Smooth muscle cell (in vitro differentiated cells): ENCODE results near the gene MRPL40. TPM values are rescaled to one million over a fixed set of nuclear protein-coding genes. Genes with fewer than 3 reads are reported as not detected.

Experiments
- DNase-seq: peaks from one replicate; lab custom pipeline; 2025; ENCODE audit not compliant: unreplicated experiment; lab: John Stamatoyannopoulos, UW
- H2AFZ ChIP-seq: fragments of 200-600 bp; sonication (generic); 2 replicates; pipeline ENCODE4 v1.6.0; 2016; ENCODE audit warnings: antibody characterized with exemption, low read depth, mild to moderate bottlenecking
- H3F3A ChIP-seq: fragments of 200-600 bp; sonication (generic); 2 replicates; pipeline ENCODE4 v1.6.0; 2017; ENCODE audit warnings: antibody characterized with exemption, low read depth
- H3K27ac ChIP-seq: fragments of 200-600 bp; sonication (generic); 2 replicates; pipeline ENCODE4 v1.5.1; 2016; ENCODE audit warnings: low read depth, mild to moderate bottlenecking
- H3K27me3 ChIP-seq: fragments of 200-600 bp; sonication (generic); 2 replicates; pipeline ENCODE4 v1.6.1; 2016; ENCODE audit warnings: low read depth, mild to moderate bottlenecking
- H3K36me3 ChIP-seq: fragments of 200-600 bp; sonication (generic); 2 replicates; pipeline ENCODE4 v1.5.1; 2016; ENCODE audit warnings: low read depth
- H3K4me1 ChIP-seq: fragments of 200-600 bp; sonication (generic); 2 replicates; pipeline ENCODE4 v1.5.1; 2016; ENCODE audit warnings: low read depth
- H3K4me2 ChIP-seq: fragments of 200-600 bp; sonication (generic); 2 replicates; pipeline ENCODE4 v1.6.0; 2016; ENCODE audit warnings: mild to moderate bottlenecking
- H3K4me3 ChIP-seq: fragments of 200-600 bp; sonication (generic); 2 replicates; pipeline ENCODE4 v1.5.1; 2016; ENCODE audit warnings: mild to moderate bottlenecking
- H3K79me2 ChIP-seq: fragments of 200-600 bp; sonication (generic); 2 replicates; pipeline ENCODE4 v1.6.0; 2016; ENCODE audit warnings: low read depth, mild to moderate bottlenecking
- H3K9ac ChIP-seq: fragments of 200-600 bp; sonication (generic); 2 replicates; pipeline ENCODE4 v1.6.0; 2016; ENCODE audit warnings: low read depth
- H3K9me3 ChIP-seq: fragments of 200-600 bp; sonication (generic); replicated peaks from 2 replicates; pipeline ENCODE4 v1.5.1; 2016; ENCODE audit warnings: low read depth
- H4K20me1 ChIP-seq: fragments of 200-600 bp; sonication (generic); 2 replicates; pipeline ENCODE4 v1.6.0; 2016; ENCODE audit warnings: low read depth
- WGBS: methylation state at CpG from one replicate; pipeline ENCODE4 v1.1.7; 2016; ENCODE audit warnings: low lambda C conversion rate; 5-methylcytosine and 5-hydroxymethylcytosine counted together
- polyA plus RNA-seq: library from polyadenylated mRNA; unstranded; fragments of >200 nt; fragmentation: Nextera tagmentation; extraction: Ambion mirVana; gene quantifications from 2 replicates; pipeline ENCODE4 v1.2.1, GENCODE V29; 2016
- total RNA-seq: library from RNA; depleted of rRNA; stranded (reverse); fragments of >200 nt; gene quantifications from 2 replicates; pipeline ENCODE4 v1.2.3, GENCODE V29; 2014
- TF ChIP-seq, protein P1 (sequence below): fragments of 200-600 bp; sonication (generic); IDR thresholded peaks from 2 replicates; pipeline ENCODE4 v1.5.1; 2017; ENCODE audit warnings: borderline replicate concordance, mild to moderate bottlenecking, antibody characterized with exemption; ENCODE audit not compliant: insufficient read depth, poor library complexity, severe bottlenecking

MRPL40 gene
- total and polyA plus RNA-seq, 2 experiments from 2014 or later: 30.4 to 54.8 TPM

DNA sequence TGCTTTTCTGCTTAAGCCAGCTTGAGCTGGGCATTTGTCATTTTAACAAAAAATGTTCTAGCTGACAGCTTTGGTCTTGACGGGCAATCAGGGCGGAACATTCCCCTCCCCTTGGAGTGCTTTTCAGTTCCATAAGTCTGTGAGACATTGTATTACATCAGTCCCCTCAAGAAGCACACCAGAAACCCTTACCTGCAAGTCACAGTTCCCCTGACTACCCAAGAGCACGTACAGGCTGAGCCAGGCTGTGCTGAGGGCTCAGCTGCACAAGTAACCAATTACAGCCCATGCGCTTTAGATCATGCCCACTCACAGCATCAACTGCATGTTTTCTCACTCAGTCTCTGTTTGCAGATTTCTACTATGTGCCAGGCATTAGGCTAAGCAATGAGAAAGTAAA is 19.9 kb upstream of the MRPL40 start:
- Histone ChIP-seq H3K27ac (no peak overlapping the region), H3K27me3 (no peaks in the 10 kb centered on the region), H3F3A (no peaks in the 10 kb centered on the region), H3K4me3 (no peak overlapping the region), H2AFZ (no peak overlapping the region), H3K36me3 (no peaks in the 10 kb centered on the region), H3K79me2 (peaks cover 54% of the 10 kb centered on the region), H4K20me1 (peaks cover 77% of the 10 kb centered on the region), H3K9ac (no peak overlapping the region), H3K4me1 (no peaks in the 10 kb centered on the region), H3K9me3 (no peaks in the 10 kb centered on the region), H3K4me2 (no peak overlapping the region)
- TF ChIP-seq, protein P1, sequence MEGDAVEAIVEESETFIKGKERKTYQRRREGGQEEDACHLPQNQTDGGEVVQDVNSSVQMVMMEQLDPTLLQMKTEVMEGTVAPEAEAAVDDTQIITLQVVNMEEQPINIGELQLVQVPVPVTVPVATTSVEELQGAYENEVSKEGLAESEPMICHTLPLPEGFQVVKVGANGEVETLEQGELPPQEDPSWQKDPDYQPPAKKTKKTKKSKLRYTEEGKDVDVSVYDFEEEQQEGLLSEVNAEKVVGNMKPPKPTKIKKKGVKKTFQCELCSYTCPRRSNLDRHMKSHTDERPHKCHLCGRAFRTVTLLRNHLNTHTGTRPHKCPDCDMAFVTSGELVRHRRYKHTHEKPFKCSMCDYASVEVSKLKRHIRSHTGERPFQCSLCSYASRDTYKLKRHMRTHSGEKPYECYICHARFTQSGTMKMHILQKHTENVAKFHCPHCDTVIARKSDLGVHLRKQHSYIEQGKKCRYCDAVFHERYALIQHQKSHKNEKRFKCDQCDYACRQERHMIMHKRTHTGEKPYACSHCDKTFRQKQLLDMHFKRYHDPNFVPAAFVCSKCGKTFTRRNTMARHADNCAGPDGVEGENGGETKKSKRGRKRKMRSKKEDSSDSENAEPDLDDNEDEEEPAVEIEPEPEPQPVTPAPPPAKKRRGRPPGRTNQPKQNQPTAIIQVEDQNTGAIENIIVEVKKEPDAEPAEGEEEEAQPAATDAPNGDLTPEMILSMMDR: no peak
- no peak for DNase-seq
- WGBS: 91% methylated on average over 4 of the region's 4 CpGs

DNA sequence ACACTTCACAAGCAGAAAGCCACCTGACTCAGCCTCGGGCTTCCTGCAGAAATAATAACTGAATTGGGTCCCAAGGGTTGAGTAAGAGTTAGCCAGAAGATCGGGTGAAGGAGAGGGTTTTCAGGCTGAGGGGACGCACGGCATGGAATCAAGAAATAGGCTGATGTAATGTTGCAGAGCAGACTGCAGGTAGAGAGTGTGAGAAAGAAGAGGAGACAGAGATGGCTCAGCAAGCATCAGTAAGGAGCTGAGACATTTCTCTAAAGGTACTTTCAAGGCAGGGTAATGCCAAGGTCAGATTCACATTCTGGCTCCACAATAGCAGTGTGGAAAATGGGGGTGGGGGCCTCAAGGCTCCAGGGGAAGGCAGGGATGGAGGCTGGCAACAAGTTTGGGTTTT is 19.4 kb upstream of the MRPL40 start:
- H4K20me1 ChIP-seq: peaks cover 81% of the 10 kb centered on the region
- 97% methylated on average over 4 of the region's 4 CpGs for WGBS
- TF ChIP-seq, protein P1: no peak

DNA sequence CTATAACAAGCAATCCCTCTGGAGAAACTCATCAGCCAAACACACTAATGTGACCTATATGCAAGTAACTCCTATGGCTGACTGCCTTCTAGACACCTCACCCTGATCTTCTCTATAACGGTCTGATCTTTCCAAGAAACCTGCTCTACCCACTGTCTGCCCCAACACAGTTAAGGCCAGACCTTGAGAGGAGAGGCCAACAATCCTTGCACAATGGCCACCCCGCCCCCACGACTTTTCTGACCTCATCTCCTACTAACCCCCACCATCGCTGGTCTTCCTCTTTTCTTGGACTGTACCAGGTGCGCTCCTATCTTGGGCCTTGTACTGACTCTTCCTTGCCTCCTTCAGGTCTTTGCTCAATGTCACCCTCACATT is 13.3 kb upstream of the MRPL40 start:
- Histone ChIP-seq H3K27me3 (no peaks in the 10 kb centered on the region), H3K9me3 (no peaks in the 10 kb centered on the region), H2AFZ (no peak overlapping the region), H3K9ac (no peak overlapping the region), H3K4me2 (no peak overlapping the region), H3K4me3 (no peak overlapping the region), H4K20me1 (peaks cover 94% of the 10 kb centered on the region), H3F3A (peaks cover 9% of the 10 kb centered on the region), H3K79me2 (peaks cover 93% of the 10 kb centered on the region), H3K27ac (no peak overlapping the region), H3K36me3 (no peaks in the 10 kb centered on the region), H3K4me1 (peaks cover 7% of the 10 kb centered on the region)
- no peak for DNase-seq
- TF ChIP-seq, protein P1: no peak
- WGBS: 96% methylated on average over 5 of the region's 5 CpGs

More for the DNA sequence above, 19.4 kb upstream of the MRPL40 start:
- Histone ChIP-seq H3F3A (no peaks in the 10 kb centered on the region), H3K27ac (no peak overlapping the region), H3K36me3 (no peaks in the 10 kb centered on the region), H2AFZ (no peak overlapping the region), H3K9me3 (no peaks in the 10 kb centered on the region), H3K27me3 (no peaks in the 10 kb centered on the region), H3K4me1 (no peaks in the 10 kb centered on the region), H3K4me2 (no peak overlapping the region), H3K79me2 (peaks cover 59% of the 10 kb centered on the region), H3K9ac (no peak overlapping the region), H3K4me3 (no peak overlapping the region)
- no peak for DNase-seq

DNA sequence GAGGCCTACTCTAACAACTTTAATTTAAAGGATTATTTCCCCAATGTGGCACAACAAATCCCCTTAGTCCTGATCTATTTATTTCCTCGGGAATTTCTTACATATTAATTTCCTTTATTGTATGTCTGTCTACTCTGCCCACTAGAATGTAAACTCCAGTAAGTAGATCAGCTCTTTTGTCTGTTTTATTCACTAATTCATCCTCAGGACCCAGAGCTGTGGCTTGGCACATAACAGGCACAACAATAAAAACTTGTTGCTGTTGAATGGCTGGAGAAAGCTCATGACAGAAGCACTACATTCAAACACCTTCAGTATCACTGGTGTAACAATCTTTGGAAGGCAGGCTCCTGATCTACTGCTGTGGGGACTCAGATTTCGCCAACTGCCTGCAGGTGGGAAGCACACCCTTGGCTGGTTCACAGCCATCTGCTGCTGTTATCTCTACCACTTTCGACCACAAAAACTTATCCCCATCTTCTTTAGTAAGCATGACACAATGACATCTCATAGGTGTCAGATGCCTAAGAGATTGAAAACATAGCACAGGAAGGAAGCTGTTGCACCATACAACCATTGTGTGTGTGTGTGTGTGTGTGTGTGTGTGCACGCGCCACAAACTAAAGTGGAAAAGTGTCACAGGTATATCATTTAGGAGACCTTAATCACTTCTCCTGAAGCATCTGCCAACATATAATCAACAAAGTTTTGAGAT is 12.7 kb upstream of the MRPL40 start:
- Histone ChIP-seq H2AFZ (no peak overlapping the region), H3K9ac (no peak overlapping the region), H3K9me3 (no peaks in the 10 kb centered on the region), H3K4me1 (peaks cover 7% of the 10 kb centered on the region), H4K20me1 (peaks cover 94% of the 10 kb centered on the region), H3K36me3 (no peaks in the 10 kb centered on the region), H3K27ac (no peak overlapping the region), H3K27me3 (no peaks in the 10 kb centered on the region), H3K4me2 (no peak overlapping the region), H3F3A (peaks cover 10% of the 10 kb centered on the region), H3K79me2 (peaks cover 93% of the 10 kb centered on the region), H3K4me3 (no peak overlapping the region)
- WGBS: 93% methylated on average over 5 of the region's 5 CpGs
- no peak for DNase-seq
- TF ChIP-seq, protein P1: no peak
